Liver (tissue), 9 donors: Measurements from ENCODE around the gene MANF. TPM values are rescaled to one million over a fixed set of nuclear protein-coding genes. Genes with fewer than 3 reads are reported as not detected.
"Not testable (repeated sequence)": the region's sequence is repeated elsewhere in the genome, so short reads cannot be mapped to it uniquely, and the experiment has no call there.

Source experiments
- DNase-seq: peaks from one replicate; pipeline ENCODE4 v3.0.0-alpha.2; 2017; ENCODE audit warnings: low spot score
- H3K27ac ChIP-seq, 2 donors: one replicate each; pipeline ENCODE4 v1.7.0; 2013; ENCODE audit warnings: inconsistent platforms in 2 of 2, low read length in 2 of 2, control low read depth in 1 of 2, low read depth in 1 of 2, mild to moderate bottlenecking in 1 of 2
- H3K27me3 ChIP-seq, 4 donors: one replicate each; pipeline versions ENCODE4 v1.6.1 to v1.7.0; 2013; ENCODE audit warnings: low read length in 3 of 4, inconsistent platforms in 1 of 4, mild to moderate bottlenecking in 1 of 4, moderate library complexity in 1 of 4; ENCODE audit not compliant: control insufficient read depth in 4 of 4, insufficient read depth in 4 of 4
- H3K36me3 ChIP-seq, 4 donors: one replicate each; pipeline versions ENCODE4 v1.6.1 to v1.7.0; 2013; ENCODE audit warnings: low read length in 3 of 4, mild to moderate bottlenecking in 3 of 4, low read depth in 1 of 4, moderate library complexity in 1 of 4; ENCODE audit not compliant: control insufficient read depth in 4 of 4, insufficient read depth in 3 of 4
- H3K4me1 ChIP-seq, 4 donors: one replicate each; pipeline versions ENCODE4 v1.6.1 to v1.7.0; 2013; ENCODE audit warnings: low read length in 3 of 4, mild to moderate bottlenecking in 3 of 4, moderate library complexity in 1 of 4; ENCODE audit not compliant: control insufficient read depth in 4 of 4, insufficient read depth in 4 of 4
- H3K4me3 ChIP-seq, 3 donors: one replicate each; pipeline versions ENCODE4 v1.6.1 to v1.7.0; 2013; ENCODE audit warnings: low read length in 3 of 3, control low read depth in 1 of 3, low read depth in 1 of 3, mild to moderate bottlenecking in 1 of 3
- H3K9ac ChIP-seq, 2 donors: one replicate each; pipeline ENCODE4 v1.7.0; 2013; ENCODE audit warnings: low read length in 2 of 2, mild to moderate bottlenecking in 2 of 2, moderate library complexity in 2 of 2, control low read depth in 1 of 2, low read depth in 1 of 2
- H3K9me3 ChIP-seq, 4 donors: one replicate each; pipeline versions ENCODE4 v1.6.1 to v1.7.0; 2013; ENCODE audit warnings: low read length in 3 of 4; ENCODE audit not compliant: control insufficient read depth in 4 of 4
- EGR1 ChIP-seq, 2 donors: IDR thresholded peaks; 2 replicates each; pipeline ENCODE4 v1.6.1; 2016 to 2018; ENCODE audit warnings: antibody characterized with exemption in 2 of 2, low read depth in 2 of 2
- FOXA1 ChIP-seq: IDR thresholded peaks from 2 replicates; pipeline ENCODE4 v1.6.1; 2016; ENCODE audit warnings: antibody characterized with exemption
- FOXA2 ChIP-seq: IDR thresholded peaks from 2 replicates; pipeline ENCODE4 v1.6.1; 2016; ENCODE audit warnings: antibody characterized with exemption
- GABPA ChIP-seq, 2 donors: IDR thresholded peaks in 1 of 2; conservative IDR thresholded peaks in 1 of 2; 2 replicates each; pipeline ENCODE4 v1.6.1; 2016; ENCODE audit warnings: antibody characterized with exemption in 2 of 2, mild to moderate bottlenecking in 1 of 2, moderate library complexity in 1 of 2
- HNF4A ChIP-seq, 2 donors: conservative IDR thresholded peaks; 2 replicates each; pipeline ENCODE4 v1.6.1; 2016; ENCODE audit warnings: antibody characterized with exemption in 2 of 2, mild to moderate bottlenecking in 2 of 2
- HNF4G ChIP-seq: IDR thresholded peaks from 2 replicates; pipeline ENCODE4 v1.6.1; 2016; ENCODE audit warnings: antibody characterized with exemption
- JUND ChIP-seq, 2 donors: IDR thresholded peaks; 2 replicates each; pipeline ENCODE4 v1.6.1; 2016; ENCODE audit warnings: antibody characterized with exemption in 2 of 2
- NR2F2 ChIP-seq: IDR thresholded peaks from 2 replicates; pipeline ENCODE4 v1.6.1; 2016; ENCODE audit warnings: antibody characterized with exemption
- RAD21 ChIP-seq, 2 donors: IDR thresholded peaks; 2 replicates each; pipeline ENCODE4 v1.6.1; 2016; ENCODE audit warnings: antibody characterized with exemption in 2 of 2, mild to moderate bottlenecking in 2 of 2
- RXRA ChIP-seq, 2 donors: IDR thresholded peaks; 2 replicates each; pipeline ENCODE4 v1.6.1; 2017 to 2018; ENCODE audit warnings: antibody characterized with exemption in 2 of 2, mild to moderate bottlenecking in 1 of 2
- SP1 ChIP-seq: IDR thresholded peaks from 2 replicates; pipeline ENCODE4 v1.6.1; 2018; ENCODE audit warnings: antibody characterized with exemption, mild to moderate bottlenecking
- TAF1 ChIP-seq: conservative IDR thresholded peaks from 2 replicates; pipeline ENCODE4 v1.6.1; 2016; ENCODE audit warnings: antibody characterized with exemption, mild to moderate bottlenecking
- YY1 ChIP-seq: IDR thresholded peaks from 2 replicates; pipeline ENCODE4 v1.6.1; 2016; ENCODE audit warnings: antibody characterized with exemption, mild to moderate bottlenecking
- WGBS: extraction: QIAGEN DNeasy Blood & Tissue Kit; methylation state at CpG from one replicate; pipeline ENCODE4 v1.1.7; 2013; 5-methylcytosine and 5-hydroxymethylcytosine counted together
- polyA plus RNA-seq, 2 donors: library from polyadenylated mRNA; stranded (reverse) in 1 of 2; unstranded in 1 of 2; fragments of 200-250 nt in 1 of 2; fragments of >200 nt in 1 of 2; fragmentation: Nextera tagmentation in 1 of 2; extraction: Ambion mirVana in 1 of 2; gene quantifications; one replicate each; pipeline versions ENCODE4 v1.2.1 to v1.2.3, GENCODE V29; 2013 to 2015
- total RNA-seq, 2 donors: library from RNA; depleted of rRNA; stranded (reverse); fragments of >200 nt; gene quantifications; one replicate each; pipeline ENCODE4 v1.2.3, GENCODE V29; 2014
- TF ChIP-seq, protein P1 (sequence below): IDR thresholded peaks from 2 replicates; pipeline ENCODE4 v1.6.1; 2016; ENCODE audit warnings: antibody characterized with exemption
- TF ChIP-seq, protein P2 (sequence below): IDR thresholded peaks from 2 replicates; pipeline ENCODE4 v1.6.1; 2016; ENCODE audit warnings: antibody characterized with exemption
- TF ChIP-seq, protein P3 (sequence below): IDR thresholded peaks from 2 replicates; pipeline ENCODE4 v1.6.1; 2016; ENCODE audit warnings: antibody characterized with exemption
- TF ChIP-seq, protein P4 (sequence below): IDR thresholded peaks from 2 replicates; pipeline ENCODE4 v1.6.1; 2016; ENCODE audit warnings: antibody characterized with exemption, mild to moderate bottlenecking
- TF ChIP-seq, protein P5 (sequence below): fragments of 150-350 bp; IDR thresholded peaks from 2 replicates; pipeline ENCODE4 v1.5.1; 2017; ENCODE audit warnings: improper control_type of control experiment, low read depth, low read length; ENCODE audit not compliant: missing input control
- donor health status: healthy.
- donor health status: healthy.
- donor health status: healthy.
- donor health status: healthy.
- donor health status: healthy.

MANF gene
- total and polyA plus RNA-seq, 4 donors, result 28.9 to 116 (median 75.6) TPM

DNA sequence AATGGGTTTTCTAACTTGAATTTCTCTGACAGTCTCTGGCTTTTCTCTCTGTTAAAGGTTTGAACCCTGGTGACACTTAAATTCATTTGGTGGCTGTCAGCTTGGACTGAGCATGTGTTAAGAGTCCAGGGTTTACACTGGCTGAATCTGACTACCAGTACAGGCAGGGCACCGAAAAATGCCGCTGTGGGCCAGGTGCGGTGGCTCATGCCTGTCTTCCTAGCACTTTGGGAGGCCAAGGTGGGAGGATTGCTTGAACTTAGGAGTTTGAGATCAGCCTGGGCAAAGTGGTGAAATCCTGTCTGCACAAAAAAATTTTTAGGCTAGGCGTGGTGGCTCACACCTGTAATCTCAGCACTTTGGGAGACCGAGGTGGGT, 1.8 kb downstream of the MANF start:
- TF ChIP-seq YY1 (no peak), TAF1 (no peak), EGR1 (IDR thresholded peaks at IDR 0.05; ENCODE audit: low read depth in 2 of 2) (no peak), NR2F2 (no peak), SP1 (no peak), JUND (IDR thresholded peaks at IDR 0.05) (no peak)
- TF ChIP-seq, protein P1, sequence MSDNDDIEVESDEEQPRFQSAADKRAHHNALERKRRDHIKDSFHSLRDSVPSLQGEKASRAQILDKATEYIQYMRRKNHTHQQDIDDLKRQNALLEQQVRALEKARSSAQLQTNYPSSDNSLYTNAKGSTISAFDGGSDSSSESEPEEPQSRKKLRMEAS, result no peak
- Histone ChIP-seq H3K9me3 (no peaks in the 10 kb centered on the region), H3K36me3 (peaks cover 6 to 15% (median 13%) of the 10 kb centered on the region in 4 donors), H3K4me3 (peak overlapping the region; percentile 63 to 94 (median 90)), H3K27ac (peak overlapping the region in 1 of 2 donors; percentile 24), H3K27me3 (no peaks in the 10 kb centered on the region), H3K4me1 (peaks cover 0 to 58% (median 48%) of the 10 kb centered on the region in 4 donors), H3K9ac (peak overlapping the region; percentile 1 to 22)
- DNase-seq, result no peak
- WGBS, result 72% methylated on average over 5 of the region's 5 CpGs

DNA sequence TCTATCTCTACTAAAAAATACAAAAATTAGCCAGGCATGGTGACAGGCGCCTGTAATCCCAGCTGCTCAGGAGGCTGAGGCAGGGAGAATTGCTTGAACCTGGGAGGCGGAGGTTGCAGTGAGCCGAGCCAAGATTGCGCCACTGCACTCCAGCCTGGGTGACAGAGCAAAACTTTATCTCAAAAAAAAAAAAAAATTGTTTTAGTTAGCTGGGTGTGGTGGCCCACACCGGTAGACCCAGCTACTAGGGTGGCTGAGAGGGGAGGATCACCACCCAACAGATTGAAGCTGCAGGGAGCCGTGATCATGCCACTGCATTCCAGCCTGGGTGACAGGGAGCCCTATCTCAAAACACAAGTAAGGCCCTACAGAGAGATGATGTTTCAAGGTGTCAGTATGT, 2.2 kb downstream of the MANF start:
- peaks cover 6 to 15% (median 13%) of the 10 kb centered on the region in 4 donors for H3K36me3 ChIP-seq
- not testable (repeated sequence) for H3K9ac ChIP-seq, H3K27me3 ChIP-seq, H3K9me3 ChIP-seq, DNase-seq, H3K27ac ChIP-seq
- 44% methylated on average over 6 of the region's 6 CpGs for WGBS
- H3K4me1 ChIP-seq, result peaks cover under 1 to 62% (median 51%) of the 10 kb centered on the region in 4 donors
- H3K4me3 ChIP-seq, result peak overlapping the region in 1 of 3 donors; percentile 63

DNA sequence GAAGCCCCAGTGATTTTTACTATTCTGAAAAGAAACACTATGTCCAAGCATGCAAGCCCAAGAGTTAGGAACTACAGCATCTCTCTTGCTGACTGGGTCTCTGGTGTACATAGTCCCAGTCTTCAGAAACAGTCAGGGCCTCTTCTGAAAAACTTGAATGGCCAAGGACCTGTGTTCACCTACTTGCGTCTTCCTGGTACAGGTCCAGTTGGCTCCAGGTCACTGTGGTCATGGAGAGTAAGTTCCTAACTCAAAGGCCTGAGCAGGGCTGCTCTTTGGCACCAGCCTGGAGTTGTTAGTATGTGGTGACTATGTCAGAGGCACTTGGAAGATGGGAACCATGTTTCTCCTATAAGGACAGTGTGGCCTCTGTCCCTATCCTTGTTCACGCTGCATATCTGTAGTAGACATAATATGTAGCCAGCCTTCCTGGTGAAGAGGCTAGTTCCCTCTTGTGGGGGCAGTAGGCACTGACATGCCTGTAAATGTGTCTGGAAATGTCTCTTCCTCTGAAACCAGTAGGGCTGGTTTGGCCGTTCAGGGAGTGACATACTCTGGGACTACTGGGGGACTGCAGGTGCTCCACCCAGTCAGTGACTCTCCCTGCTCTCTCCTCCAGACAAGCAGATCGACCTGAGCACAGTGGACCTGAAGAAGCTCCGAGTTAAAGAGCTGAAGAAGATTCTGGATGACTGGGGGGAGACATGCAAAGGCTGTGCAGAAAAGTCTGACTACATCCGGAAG, 3.4 kb downstream of the MANF start:
- no peaks in the 10 kb centered on the region for H3K9me3 ChIP-seq
- no peaks in the 10 kb centered on the region for H3K27me3 ChIP-seq
- no peak overlapping the region for H3K9ac ChIP-seq
- no peak for DNase-seq
- peaks cover 5 to 72% (median 60%) of the 10 kb centered on the region in 4 donors for H3K4me1 ChIP-seq
- H3K36me3 ChIP-seq, result peaks cover 9 to 17% (median 14%) of the 10 kb centered on the region in 4 donors
- TF ChIP-seq GABPA (IDR thresholded peaks at IDR 0.05 in 1 of 2, conservative IDR thresholded peaks at IDR 0.05 in 1 of 2), result no peak
- no peak for TF ChIP-seq EGR1 (IDR thresholded peaks at IDR 0.05; ENCODE audit: low read depth in 2 of 2)
- TF ChIP-seq, protein P2, sequence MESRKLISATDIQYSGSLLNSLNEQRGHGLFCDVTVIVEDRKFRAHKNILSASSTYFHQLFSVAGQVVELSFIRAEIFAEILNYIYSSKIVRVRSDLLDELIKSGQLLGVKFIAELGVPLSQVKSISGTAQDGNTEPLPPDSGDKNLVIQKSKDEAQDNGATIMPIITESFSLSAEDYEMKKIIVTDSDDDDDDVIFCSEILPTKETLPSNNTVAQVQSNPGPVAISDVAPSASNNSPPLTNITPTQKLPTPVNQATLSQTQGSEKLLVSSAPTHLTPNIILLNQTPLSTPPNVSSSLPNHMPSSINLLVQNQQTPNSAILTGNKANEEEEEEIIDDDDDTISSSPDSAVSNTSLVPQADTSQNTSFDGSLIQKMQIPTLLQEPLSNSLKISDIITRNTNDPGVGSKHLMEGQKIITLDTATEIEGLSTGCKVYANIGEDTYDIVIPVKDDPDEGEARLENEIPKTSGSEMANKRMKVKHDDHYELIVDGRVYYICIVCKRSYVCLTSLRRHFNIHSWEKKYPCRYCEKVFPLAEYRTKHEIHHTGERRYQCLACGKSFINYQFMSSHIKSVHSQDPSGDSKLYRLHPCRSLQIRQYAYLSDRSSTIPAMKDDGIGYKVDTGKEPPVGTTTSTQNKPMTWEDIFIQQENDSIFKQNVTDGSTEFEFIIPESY, result no peak
- TF ChIP-seq HNF4A (conservative IDR thresholded peaks at IDR 0.05), result no peak
- TF ChIP-seq SP1, result no peak
- TF ChIP-seq, protein P3, sequence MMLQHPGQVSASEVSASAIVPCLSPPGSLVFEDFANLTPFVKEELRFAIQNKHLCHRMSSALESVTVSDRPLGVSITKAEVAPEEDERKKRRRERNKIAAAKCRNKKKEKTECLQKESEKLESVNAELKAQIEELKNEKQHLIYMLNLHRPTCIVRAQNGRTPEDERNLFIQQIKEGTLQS, result no peak
- TF ChIP-seq NR2F2, result no peak
- TF ChIP-seq, protein P4, sequence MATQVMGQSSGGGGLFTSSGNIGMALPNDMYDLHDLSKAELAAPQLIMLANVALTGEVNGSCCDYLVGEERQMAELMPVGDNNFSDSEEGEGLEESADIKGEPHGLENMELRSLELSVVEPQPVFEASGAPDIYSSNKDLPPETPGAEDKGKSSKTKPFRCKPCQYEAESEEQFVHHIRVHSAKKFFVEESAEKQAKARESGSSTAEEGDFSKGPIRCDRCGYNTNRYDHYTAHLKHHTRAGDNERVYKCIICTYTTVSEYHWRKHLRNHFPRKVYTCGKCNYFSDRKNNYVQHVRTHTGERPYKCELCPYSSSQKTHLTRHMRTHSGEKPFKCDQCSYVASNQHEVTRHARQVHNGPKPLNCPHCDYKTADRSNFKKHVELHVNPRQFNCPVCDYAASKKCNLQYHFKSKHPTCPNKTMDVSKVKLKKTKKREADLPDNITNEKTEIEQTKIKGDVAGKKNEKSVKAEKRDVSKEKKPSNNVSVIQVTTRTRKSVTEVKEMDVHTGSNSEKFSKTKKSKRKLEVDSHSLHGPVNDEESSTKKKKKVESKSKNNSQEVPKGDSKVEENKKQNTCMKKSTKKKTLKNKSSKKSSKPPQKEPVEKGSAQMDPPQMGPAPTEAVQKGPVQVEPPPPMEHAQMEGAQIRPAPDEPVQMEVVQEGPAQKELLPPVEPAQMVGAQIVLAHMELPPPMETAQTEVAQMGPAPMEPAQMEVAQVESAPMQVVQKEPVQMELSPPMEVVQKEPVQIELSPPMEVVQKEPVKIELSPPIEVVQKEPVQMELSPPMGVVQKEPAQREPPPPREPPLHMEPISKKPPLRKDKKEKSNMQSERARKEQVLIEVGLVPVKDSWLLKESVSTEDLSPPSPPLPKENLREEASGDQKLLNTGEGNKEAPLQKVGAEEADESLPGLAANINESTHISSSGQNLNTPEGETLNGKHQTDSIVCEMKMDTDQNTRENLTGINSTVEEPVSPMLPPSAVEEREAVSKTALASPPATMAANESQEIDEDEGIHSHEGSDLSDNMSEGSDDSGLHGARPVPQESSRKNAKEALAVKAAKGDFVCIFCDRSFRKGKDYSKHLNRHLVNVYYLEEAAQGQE, result no peak
- no peak for TF ChIP-seq FOXA1
- TF ChIP-seq RXRA (IDR thresholded peaks at IDR 0.05), result no peak
- no peak for TF ChIP-seq YY1
- TF ChIP-seq FOXA2, result no peak
- TF ChIP-seq RAD21 (IDR thresholded peaks at IDR 0.05), result peak in 1 of 2 donors; percentile 11
- TF ChIP-seq, protein P5, sequence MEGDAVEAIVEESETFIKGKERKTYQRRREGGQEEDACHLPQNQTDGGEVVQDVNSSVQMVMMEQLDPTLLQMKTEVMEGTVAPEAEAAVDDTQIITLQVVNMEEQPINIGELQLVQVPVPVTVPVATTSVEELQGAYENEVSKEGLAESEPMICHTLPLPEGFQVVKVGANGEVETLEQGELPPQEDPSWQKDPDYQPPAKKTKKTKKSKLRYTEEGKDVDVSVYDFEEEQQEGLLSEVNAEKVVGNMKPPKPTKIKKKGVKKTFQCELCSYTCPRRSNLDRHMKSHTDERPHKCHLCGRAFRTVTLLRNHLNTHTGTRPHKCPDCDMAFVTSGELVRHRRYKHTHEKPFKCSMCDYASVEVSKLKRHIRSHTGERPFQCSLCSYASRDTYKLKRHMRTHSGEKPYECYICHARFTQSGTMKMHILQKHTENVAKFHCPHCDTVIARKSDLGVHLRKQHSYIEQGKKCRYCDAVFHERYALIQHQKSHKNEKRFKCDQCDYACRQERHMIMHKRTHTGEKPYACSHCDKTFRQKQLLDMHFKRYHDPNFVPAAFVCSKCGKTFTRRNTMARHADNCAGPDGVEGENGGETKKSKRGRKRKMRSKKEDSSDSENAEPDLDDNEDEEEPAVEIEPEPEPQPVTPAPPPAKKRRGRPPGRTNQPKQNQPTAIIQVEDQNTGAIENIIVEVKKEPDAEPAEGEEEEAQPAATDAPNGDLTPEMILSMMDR, result peak; percentile 10
- TF ChIP-seq TAF1, result no peak
- TF ChIP-seq, protein P1, result no peak
- no peak for TF ChIP-seq HNF4G
- no peak overlapping the region for H3K4me3 ChIP-seq
- 74% methylated on average over 6 of the region's 6 CpGs for WGBS
- no peak overlapping the region for H3K27ac ChIP-seq
